GM12875 (cell line): ENCODE data around the gene ASMTL.
A peak's percentile ranks its signal among the peaks of the same experiment; 100 is the strongest.

Experiments
- H3K4me3 ChIP-seq: one replicate; pipeline ENCODE4 v1.5.1; 2011; ENCODE audit warnings: low read depth, low read length, control low read depth
- CTCF ChIP-seq: IDR thresholded peaks from 2 replicates; pipeline ENCODE4 v1.5.1; 2011; ENCODE audit warnings: low read depth, mild to moderate bottlenecking, control low read depth, inconsistent platforms, low read length, moderate library complexity, borderline replicate concordance; ENCODE audit not compliant: insufficient read depth

ASMTL gene

GRCh38 chrX:1463581-1463980 is 10.9 kb upstream of the ASMTL start:
- no peak for TF ChIP-seq CTCF
- H3K4me3 ChIP-seq, result no peak overlapping the region

GRCh38 chrX:1462596-1463251 is 10.0 kb upstream of the ASMTL start:
- no peak for TF ChIP-seq CTCF

GRCh38 chrX:1462110-1462509 is 9.4 kb upstream of the ASMTL start:
- TF ChIP-seq CTCF, result no peak
- no peak overlapping the region for H3K4me3 ChIP-seq

More at GRCh38 chrX:1462596-1463251, 10.0 kb upstream of the ASMTL start:
- no peak overlapping the region for H3K4me3 ChIP-seq

- TF ChIP-seq CTCF, result no peak
- no peak overlapping the region for H3K4me3 ChIP-seq
These were observed 3.2 kb upstream of the ASMTL start for GRCh38 chrX:1455948-1456280.

GRCh38 chrX:1453951-1454785 is 1.5 kb upstream of the ASMTL start:
- TF ChIP-seq CTCF, result peak; percentile 96
- H3K4me3 ChIP-seq, result peak overlapping the region; percentile 62

- TF ChIP-seq CTCF, result no peak
- H3K4me3 ChIP-seq, result peak overlapping the region; percentile 71
These were observed 680 bp upstream of the ASMTL start for GRCh38 chrX:1453395-1453783.
